ENCODE data around the gene ROBO1.

ROBO1 gene

GRCh38 chr3:79551997-79552396 lies 215.8 kb downstream of the ROBO1 start:
- TF ChIP-seq CTCF (IDR thresholded peaks at IDR 0.05; ENCODE audit: low read depth, low read length, missing control alignments): no peak
- no peak for DNase-seq (ENCODE audit: low read depth)
- H3K4me3 ChIP-seq (ENCODE audit: low read depth, low read length): no peak overlapping the region
- in situ Hi-C loops (cut with HindIII; ENCODE audit: low sequenced_read_pairs): no loop called here

GRCh38 chr3:79551321-79551892 lies 216.4 kb downstream of the ROBO1 start:
- H3K4me3 ChIP-seq (ENCODE audit: low read depth, low read length): no peak overlapping the region
- TF ChIP-seq CTCF (IDR thresholded peaks at IDR 0.05; ENCODE audit: low read depth, low read length, missing control alignments): no peak
- in situ Hi-C loops (cut with HindIII; ENCODE audit: low sequenced_read_pairs): no loop called here
- no peak for DNase-seq (ENCODE audit: low read depth)

GRCh38 chr3:79543218-79543982 lies 224.4 kb downstream of the ROBO1 start:
- DNase-seq (ENCODE audit: low read depth): no peak
- no peak overlapping the region for H3K4me3 ChIP-seq (ENCODE audit: low read depth, low read length)
- in situ Hi-C loops (cut with HindIII; ENCODE audit: low sequenced_read_pairs): no loop called here
- TF ChIP-seq CTCF (IDR thresholded peaks at IDR 0.05; ENCODE audit: low read depth, low read length, missing control alignments): no peak

- no peak for TF ChIP-seq CTCF (IDR thresholded peaks at IDR 0.05; ENCODE audit: low read depth, low read length, missing control alignments)
- H3K4me3 ChIP-seq (ENCODE audit: low read depth, low read length): no peak overlapping the region
- DNase-seq (ENCODE audit: low read depth): no peak
- in situ Hi-C loops (cut with HindIII; ENCODE audit: low sequenced_read_pairs): no loop called here
These were observed 233.1 kb downstream of the ROBO1 start for GRCh38 chr3:79534727-79535126.

- in situ Hi-C loops (cut with HindIII; ENCODE audit: low sequenced_read_pairs): no loop called here
- H3K4me3 ChIP-seq (ENCODE audit: low read depth, low read length): no peak overlapping the region
- no peak for TF ChIP-seq CTCF (IDR thresholded peaks at IDR 0.05; ENCODE audit: low read depth, low read length, missing control alignments)
- no peak for DNase-seq (ENCODE audit: low read depth)
These were observed 236.1 kb downstream of the ROBO1 start for GRCh38 chr3:79531566-79532295.

- in situ Hi-C loops (cut with HindIII; ENCODE audit: low sequenced_read_pairs): loop anchor here (5.0 kb wide), 1 partner anchor 1161 kb away; no protein-coding TSS in a partner anchor
- TF ChIP-seq CTCF (IDR thresholded peaks at IDR 0.05; ENCODE audit: low read depth, low read length, missing control alignments): peak; percentile 37
- H3K4me3 ChIP-seq (ENCODE audit: low read depth, low read length): no peak overlapping the region
- peak; percentile 44 for DNase-seq (ENCODE audit: low read depth)
These were observed 246.5 kb downstream of the ROBO1 start for GRCh38 chr3:79521221-79521848.
